Measurements from ENCODE around the gene EHHADH. TPM values are rescaled to one million over a fixed set of nuclear protein-coding genes. Genes with fewer than 3 reads are reported as not detected.

EHHADH gene
- total RNA-seq, 8 experiments from 2014 or later = under 0.01 to 14.9 (median 1.7) TPM

GRCh38 chr3:185172086-185173049 lies 81.5 kb downstream of the EHHADH start:
- no peak overlapping the region for H3K27ac ChIP-seq
- no peak overlapping the region for H3K4me3 ChIP-seq
- in situ Hi-C loops (cut with MboI; ENCODE audit: low pct_unique_long_range_greater_than_20kb in 2 of 9, low sequenced_read_pairs in 9 of 9, unreplicated experiment in 9 of 9) = no loop called here
- ATAC-seq (replicated peaks in 6 of 8) = peak in 1 of 8 experiments; percentile 49
- peaks cover 8 to 10% of the 10 kb centered on the region in 2 donors for H3K4me1 ChIP-seq (replicated peaks in 1 of 2)
- WGBS, 10 experiments = 33 to 86% (median 80%) methylated on average over 1 to 7 of the region's 11 CpGs

- no peak overlapping the region for H3K4me3 ChIP-seq
- no peak for ATAC-seq (replicated peaks in 6 of 8)
- in situ Hi-C loops (cut with MboI; ENCODE audit: low pct_unique_long_range_greater_than_20kb in 2 of 9, low sequenced_read_pairs in 9 of 9, unreplicated experiment in 9 of 9) = no loop called here
- no peaks in the 10 kb centered on the region for H3K4me1 ChIP-seq (replicated peaks in 1 of 2)
- H3K27ac ChIP-seq = no peak overlapping the region
- 0 to 93% (median 49%) methylated on average over 1 to 5 of the region's 6 CpGs; no CpG with 5 or more reads in 1 of the 10 experiments for WGBS, 10 experiments
Measured at GRCh38 chr3:185164428-185165217, 89.2 kb downstream of the EHHADH start.

DNA sequence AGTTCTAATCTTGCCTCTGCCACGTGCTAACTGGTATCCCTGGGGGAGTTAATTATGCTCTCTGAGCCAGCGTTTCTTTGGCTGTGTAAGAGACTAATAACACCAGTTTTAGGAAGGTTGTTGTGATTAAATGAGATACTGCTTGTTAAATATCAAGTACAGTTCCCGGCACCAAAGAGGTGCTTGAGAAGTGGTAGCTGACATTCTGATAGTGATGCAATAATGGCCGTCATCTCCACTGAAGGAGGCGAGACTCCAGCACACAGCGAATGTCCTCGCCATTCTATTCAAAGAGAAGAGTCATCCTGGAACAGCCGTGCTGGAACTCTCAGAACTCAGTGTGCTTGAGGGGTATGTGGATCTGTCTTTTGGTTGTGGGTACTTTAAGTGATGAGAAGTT lies 91.2 kb downstream of the EHHADH start:
- no peak for ATAC-seq (replicated peaks in 6 of 8)

DNA sequence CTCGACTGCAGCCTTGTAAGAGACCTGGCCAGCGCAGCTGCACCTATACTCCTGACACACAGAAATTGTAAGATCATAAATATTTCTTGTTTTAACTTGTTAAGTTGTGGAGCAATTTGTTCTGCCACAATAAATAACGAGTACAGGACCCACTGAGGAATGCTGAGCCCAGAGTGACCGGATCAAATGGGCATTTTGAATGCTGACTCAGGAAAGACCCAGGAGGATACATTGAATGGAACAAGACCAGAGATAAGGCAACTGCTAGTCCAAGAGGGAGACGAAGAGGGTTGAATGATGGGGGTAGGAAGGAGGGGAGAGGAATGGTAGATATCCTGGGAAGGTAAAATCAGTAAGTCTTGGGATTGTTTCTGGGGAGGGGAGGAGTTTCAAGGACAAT lies 92.1 kb downstream of the EHHADH start:
- H3K4me3 ChIP-seq = no peak overlapping the region
- WGBS, 10 experiments = 17 to 86% (median 66%) methylated on average over 1 to 5 of the region's 5 CpGs; no CpG with 5 or more reads in 1 of the 10 experiments
- in situ Hi-C loops (cut with MboI; ENCODE audit: low pct_unique_long_range_greater_than_20kb in 2 of 9, low sequenced_read_pairs in 9 of 9, unreplicated experiment in 9 of 9) = no loop called here
- no peak overlapping the region for H3K27ac ChIP-seq
- no peaks in the 10 kb centered on the region for H3K4me1 ChIP-seq (replicated peaks in 1 of 2)
- no peak for ATAC-seq (replicated peaks in 6 of 8)

More for the DNA sequence above, 91.2 kb downstream of the EHHADH start:
- H3K4me1 ChIP-seq (replicated peaks in 1 of 2) = no peaks in the 10 kb centered on the region
- 38 to 100% (median 92%) methylated on average over 1 to 7 of the region's 8 CpGs; no CpG with 5 or more reads in 1 of the 10 experiments for WGBS, 10 experiments
- in situ Hi-C loops (cut with MboI; ENCODE audit: low pct_unique_long_range_greater_than_20kb in 2 of 9, low sequenced_read_pairs in 9 of 9, unreplicated experiment in 9 of 9) = no loop called here
- H3K27ac ChIP-seq = no peak overlapping the region
- H3K4me3 ChIP-seq = no peak overlapping the region

GRCh38 chr3:185157347-185157746 lies 96.5 kb downstream of the EHHADH start:
- WGBS, 10 experiments = 0 to 100% (median 78%) methylated on average over 1 to 3 of the region's 3 CpGs; no CpG with 5 or more reads in 2 of the 10 experiments
- ATAC-seq (replicated peaks in 6 of 8) = no peak
- in situ Hi-C loops (cut with MboI; ENCODE audit: low pct_unique_long_range_greater_than_20kb in 2 of 9, low sequenced_read_pairs in 9 of 9, unreplicated experiment in 9 of 9) = no loop called here
- Histone ChIP-seq H3K4me3 (no peak overlapping the region), H3K4me1 (replicated peaks in 1 of 2) (peaks cover 0 to 4% of the 10 kb centered on the region in 2 donors), H3K27ac (no peak overlapping the region)

- in situ Hi-C loops (cut with MboI; ENCODE audit: low pct_unique_long_range_greater_than_20kb in 2 of 9, low sequenced_read_pairs in 9 of 9, unreplicated experiment in 9 of 9) = no loop called here
- 43 to 100% (median 95%) methylated on average over 1 to 3 of the region's 5 CpGs for WGBS, 10 experiments
- Histone ChIP-seq H3K4me3 (no peak overlapping the region), H3K27ac (no peak overlapping the region), H3K4me1 (replicated peaks in 1 of 2) (peaks cover 0 to 7% of the 10 kb centered on the region in 2 donors)
- no peak for ATAC-seq (replicated peaks in 6 of 8)
Measured at GRCh38 chr3:185155678-185156077, 98.2 kb downstream of the EHHADH start.

DNA sequence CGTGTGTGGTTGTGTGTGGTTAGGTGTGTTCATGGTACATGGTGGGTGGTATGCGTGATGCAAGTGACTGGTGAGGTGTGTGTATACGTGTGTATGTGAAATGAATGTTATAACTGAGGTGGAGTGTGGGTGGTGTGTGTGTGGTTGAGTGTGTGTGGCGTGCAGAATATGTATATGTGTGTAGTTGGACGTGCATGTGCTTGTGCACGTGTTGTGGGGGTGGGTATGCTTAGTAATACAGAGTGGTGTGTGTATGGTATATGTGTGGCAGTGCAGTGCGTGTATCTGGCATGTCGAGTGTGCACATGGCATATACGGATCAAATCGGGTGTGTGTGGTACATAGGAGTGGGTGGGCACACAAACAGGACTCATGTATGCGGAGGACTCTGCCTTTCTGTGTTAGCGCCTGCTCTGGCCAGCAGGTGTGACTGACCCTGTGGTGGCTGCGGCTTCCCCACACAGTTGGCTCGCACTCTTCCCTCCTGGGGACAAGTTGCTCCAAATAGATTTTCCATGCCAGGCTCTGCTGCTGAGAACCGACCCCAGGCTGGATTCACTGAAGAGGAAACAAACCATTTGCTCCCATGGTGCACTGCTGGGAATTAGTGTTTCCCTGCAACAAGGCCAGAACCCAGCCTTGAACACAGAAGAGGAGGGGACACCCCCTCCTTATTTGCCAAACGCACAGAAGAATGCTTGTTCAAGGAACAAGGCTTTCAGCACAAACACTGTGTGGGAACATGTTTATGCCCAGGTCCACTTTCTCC lies 99.8 kb downstream of the EHHADH start:
- in situ Hi-C loops (cut with MboI; ENCODE audit: low pct_unique_long_range_greater_than_20kb in 2 of 9, low sequenced_read_pairs in 9 of 9, unreplicated experiment in 9 of 9) = no loop called here
- Histone ChIP-seq H3K4me3 (no peak overlapping the region), H3K4me1 (replicated peaks in 1 of 2) (peaks cover 0 to 7% of the 10 kb centered on the region in 2 donors), H3K27ac (no peak overlapping the region)
- 21 to 94% (median 77%) methylated on average over 1 to 8 of the region's 16 CpGs; no CpG with 5 or more reads in 1 of the 10 experiments for WGBS, 10 experiments
- ATAC-seq (replicated peaks in 6 of 8) = peak in 1 of 8 experiments; percentile 51

- WGBS, 10 experiments = 0 to 100% (median 56%) methylated on average over 1 to 8 of the region's 53 CpGs; no CpG with 5 or more reads in 7 of the 10 experiments
- in situ Hi-C loops (cut with MboI; ENCODE audit: low pct_unique_long_range_greater_than_20kb in 2 of 9, low sequenced_read_pairs in 9 of 9, unreplicated experiment in 9 of 9) = no loop called here
- ATAC-seq (replicated peaks in 6 of 8) = peak in 2 of 8 experiments; percentile 39 to 55
- peaks cover 0 to 7% of the 10 kb centered on the region in 2 donors for H3K4me1 ChIP-seq (replicated peaks in 1 of 2)
- H3K27ac ChIP-seq = no peak overlapping the region
- peak overlapping the region; percentile 39 to 63 (median 44) for H3K4me3 ChIP-seq
Measured at GRCh38 chr3:185153171-185153771, 100.6 kb downstream of the EHHADH start.

GRCh38 chr3:185152410-185153170 lies 101.3 kb downstream of the EHHADH start, which contains the start of gene C3orf70:
C3orf70 (minus strand) TSS chr3:185153060; CDS start chr3:185152823, 237 bp downstream.
- ATAC-seq (replicated peaks in 6 of 8) = peak; percentile 76 to 89 (median 82)
- Histone ChIP-seq H3K4me3 (peak within 1 kb of the TSS; percentile 39 to 63 (median 44)), H3K27ac (no peak within 1 kb of the TSS), H3K4me1 (replicated peaks in 1 of 2) (peaks cover 0 to 7% of the 10 kb centered on the region in 2 donors)
- WGBS, 10 experiments = 0 to 6% (median 0%) methylated on average over 1 to 31 of the region's 113 CpGs; no CpG with 5 or more reads in 4 of the 10 experiments
- in situ Hi-C loops (cut with MboI; ENCODE audit: low pct_unique_long_range_greater_than_20kb in 2 of 9, low sequenced_read_pairs in 9 of 9, unreplicated experiment in 9 of 9) = no loop called here

DNA sequence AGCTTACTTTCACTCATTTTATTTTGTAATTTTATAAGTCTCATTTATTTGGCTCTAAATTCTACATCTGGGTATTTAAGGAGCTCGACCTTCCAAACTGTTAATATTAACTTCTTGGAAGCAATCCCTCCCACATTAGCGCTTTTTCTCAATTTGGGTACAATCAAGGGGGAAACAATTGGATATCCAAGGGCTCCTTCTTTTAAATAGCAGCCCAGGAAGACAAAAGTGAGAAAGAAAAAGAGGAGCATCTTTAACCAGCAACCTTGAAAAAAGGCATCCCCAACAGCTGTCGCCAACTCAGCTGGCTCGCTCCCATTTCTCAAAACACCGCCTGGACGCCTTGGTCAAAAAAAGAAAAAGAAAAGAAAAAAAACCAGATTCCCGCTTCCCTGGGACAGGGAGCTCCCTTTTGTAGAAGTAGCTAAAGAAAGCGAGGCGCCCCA lies 101.9 kb downstream of the EHHADH start:
- peak overlapping the region; percentile 39 to 63 (median 44) for H3K4me3 ChIP-seq
- H3K4me1 ChIP-seq (replicated peaks in 1 of 2) = peaks cover 0 to 7% of the 10 kb centered on the region in 2 donors
- 0 to 6% (median 2%) methylated on average over 3 to 9 of the region's 9 CpGs; no CpG with 5 or more reads in 2 of the 10 experiments for WGBS, 10 experiments
- no peak for ATAC-seq (replicated peaks in 6 of 8)
- H3K27ac ChIP-seq = no peak overlapping the region
- in situ Hi-C loops (cut with MboI; ENCODE audit: low pct_unique_long_range_greater_than_20kb in 2 of 9, low sequenced_read_pairs in 9 of 9, unreplicated experiment in 9 of 9) = no loop called here

DNA sequence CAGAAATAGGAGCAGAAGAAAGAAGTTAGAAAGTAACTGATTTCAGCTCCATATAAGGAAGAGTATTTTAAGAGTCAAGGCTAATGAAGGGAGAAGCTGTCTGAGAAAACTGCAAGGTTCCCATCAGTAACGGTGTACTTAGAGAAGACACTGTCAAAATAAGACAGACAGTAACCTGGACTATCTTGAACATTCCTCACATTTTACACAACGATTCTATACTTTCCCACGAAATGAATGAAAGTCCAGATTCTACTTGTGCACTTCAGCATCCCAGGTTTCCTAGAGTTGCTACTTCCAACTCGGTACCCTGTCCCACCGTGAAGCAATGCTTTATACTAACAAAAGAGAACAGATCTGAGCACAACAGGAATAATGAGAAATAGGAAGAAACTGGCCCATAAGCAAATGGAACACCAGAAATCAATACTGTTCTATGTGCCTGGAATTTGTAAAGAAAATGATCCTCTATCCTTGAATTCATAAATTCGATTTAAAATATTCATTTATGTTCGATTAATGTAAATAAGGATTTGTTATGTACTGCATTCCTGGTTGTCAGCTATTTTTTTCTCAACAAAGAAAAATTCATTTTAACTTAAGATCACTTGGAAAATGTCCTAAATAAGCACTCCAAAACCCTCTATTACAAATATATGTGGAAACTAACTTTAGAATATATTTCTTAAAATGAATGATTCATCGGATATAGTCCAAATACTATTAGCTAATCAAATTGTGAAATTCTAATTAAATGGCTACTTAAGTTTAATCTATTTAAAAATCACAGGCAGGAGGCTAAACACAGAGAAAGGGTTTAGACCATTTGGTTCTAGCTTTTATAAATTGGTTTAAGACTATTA lies 102.5 kb downstream of the EHHADH start:
- H3K4me3 ChIP-seq = peak overlapping the region in 4 of 5 donors; percentile 39 to 63 (median 46)
- peaks cover 0 to 7% of the 10 kb centered on the region in 2 donors for H3K4me1 ChIP-seq (replicated peaks in 1 of 2)
- no peak for ATAC-seq (replicated peaks in 6 of 8)
- in situ Hi-C loops (cut with MboI; ENCODE audit: low pct_unique_long_range_greater_than_20kb in 2 of 9, low sequenced_read_pairs in 9 of 9, unreplicated experiment in 9 of 9) = no loop called here
- no peak overlapping the region for H3K27ac ChIP-seq
- 28 to 58% (median 42%) methylated on average over 3 to 8 of the region's 8 CpGs for WGBS, 10 experiments
